Measurements from ENCODE around the gene PRUNE1.

- TF ChIP-seq PATZ1 (CRISPR knock-in tag; IDR thresholded peaks at IDR 0.05; ENCODE audit: borderline replicate concordance) (no peak), ZFP3 (CRISPR knock-in tag; IDR thresholded peaks at IDR 0.05) (no peak), TOX (CRISPR knock-in tag; IDR thresholded peaks at IDR 0.05; ENCODE audit: borderline replicate concordance) (no peak)
These were observed 35.8 kb upstream of the PRUNE1 start for GRCh38 chr1:150972417-150972940.

Data from SK-N-SH treated with all-trans-retinoic acid at 6 μM for 48 hours (cell line).